ENCODE measurements around the gene CCDC152. TPM values are rescaled to one million over a fixed set of nuclear protein-coding genes. Genes with fewer than 3 reads are reported as not detected.

CCDC152 gene
- total and polyA plus RNA-seq, 10 of the 15 experiments (the other 5 are each of a cell fraction or from before 2014, with no cell fraction given) = 0.12 to 25.8 (median 13.5) TPM

GRCh38 chr5:42810834-42811590 is 54.4 kb downstream of the CCDC152 start (continued):
- TF ChIP-seq CUX1 (IDR thresholded peaks at IDR 0.05; ENCODE audit: insufficient replicate concordance, low read depth, low read length) = no peak
- TF ChIP-seq JUND (IDR thresholded peaks at IDR 0.05; ENCODE audit: low read depth, low read length) = no peak
- TF ChIP-seq MYC (IDR thresholded peaks at IDR 0.05; ENCODE audit: insufficient read depth, insufficient read length, insufficient replicate concordance, low read length, severe bottlenecking) = no peak
- no peak for TF ChIP-seq HDAC6 (IDR thresholded peaks at IDR 0.05; ENCODE audit: unreplicated experiment)
- TF ChIP-seq ZNF384 (IDR thresholded peaks at IDR 0.05; ENCODE audit: borderline replicate concordance, low read depth, low read length) = no peak
- no peak for TF ChIP-seq BCL11A (IDR thresholded peaks at IDR 0.05; ENCODE audit: low read depth, low read length)
- no peak for TF ChIP-seq MTA3 (IDR thresholded peaks at IDR 0.05; ENCODE audit: borderline replicate concordance, low read length)
- TF ChIP-seq, protein P1, sequence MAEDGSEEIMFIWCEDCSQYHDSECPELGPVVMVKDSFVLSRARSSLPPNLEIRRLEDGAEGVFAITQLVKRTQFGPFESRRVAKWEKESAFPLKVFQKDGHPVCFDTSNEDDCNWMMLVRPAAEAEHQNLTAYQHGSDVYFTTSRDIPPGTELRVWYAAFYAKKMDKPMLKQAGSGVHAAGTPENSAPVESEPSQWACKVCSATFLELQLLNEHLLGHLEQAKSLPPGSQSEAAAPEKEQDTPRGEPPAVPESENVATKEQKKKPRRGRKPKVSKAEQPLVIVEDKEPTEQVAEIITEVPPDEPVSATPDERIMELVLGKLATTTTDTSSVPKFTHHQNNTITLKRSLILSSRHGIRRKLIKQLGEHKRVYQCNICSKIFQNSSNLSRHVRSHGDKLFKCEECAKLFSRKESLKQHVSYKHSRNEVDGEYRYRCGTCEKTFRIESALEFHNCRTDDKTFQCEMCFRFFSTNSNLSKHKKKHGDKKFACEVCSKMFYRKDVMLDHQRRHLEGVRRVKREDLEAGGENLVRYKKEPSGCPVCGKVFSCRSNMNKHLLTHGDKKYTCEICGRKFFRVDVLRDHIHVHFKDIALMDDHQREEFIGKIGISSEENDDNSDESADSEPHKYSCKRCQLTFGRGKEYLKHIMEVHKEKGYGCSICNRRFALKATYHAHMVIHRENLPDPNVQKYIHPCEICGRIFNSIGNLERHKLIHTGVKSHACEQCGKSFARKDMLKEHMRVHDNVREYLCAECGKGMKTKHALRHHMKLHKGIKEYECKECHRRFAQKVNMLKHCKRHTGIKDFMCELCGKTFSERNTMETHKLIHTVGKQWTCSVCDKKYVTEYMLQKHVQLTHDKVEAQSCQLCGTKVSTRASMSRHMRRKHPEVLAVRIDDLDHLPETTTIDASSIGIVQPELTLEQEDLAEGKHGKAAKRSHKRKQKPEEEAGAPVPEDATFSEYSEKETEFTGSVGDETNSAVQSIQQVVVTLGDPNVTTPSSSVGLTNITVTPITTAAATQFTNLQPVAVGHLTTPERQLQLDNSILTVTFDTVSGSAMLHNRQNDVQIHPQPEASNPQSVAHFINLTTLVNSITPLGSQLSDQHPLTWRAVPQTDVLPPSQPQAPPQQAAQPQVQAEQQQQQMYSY (CRISPR knock-in tag; IDR thresholded peaks at IDR 0.05) = no peak
- TF ChIP-seq, protein P2, sequence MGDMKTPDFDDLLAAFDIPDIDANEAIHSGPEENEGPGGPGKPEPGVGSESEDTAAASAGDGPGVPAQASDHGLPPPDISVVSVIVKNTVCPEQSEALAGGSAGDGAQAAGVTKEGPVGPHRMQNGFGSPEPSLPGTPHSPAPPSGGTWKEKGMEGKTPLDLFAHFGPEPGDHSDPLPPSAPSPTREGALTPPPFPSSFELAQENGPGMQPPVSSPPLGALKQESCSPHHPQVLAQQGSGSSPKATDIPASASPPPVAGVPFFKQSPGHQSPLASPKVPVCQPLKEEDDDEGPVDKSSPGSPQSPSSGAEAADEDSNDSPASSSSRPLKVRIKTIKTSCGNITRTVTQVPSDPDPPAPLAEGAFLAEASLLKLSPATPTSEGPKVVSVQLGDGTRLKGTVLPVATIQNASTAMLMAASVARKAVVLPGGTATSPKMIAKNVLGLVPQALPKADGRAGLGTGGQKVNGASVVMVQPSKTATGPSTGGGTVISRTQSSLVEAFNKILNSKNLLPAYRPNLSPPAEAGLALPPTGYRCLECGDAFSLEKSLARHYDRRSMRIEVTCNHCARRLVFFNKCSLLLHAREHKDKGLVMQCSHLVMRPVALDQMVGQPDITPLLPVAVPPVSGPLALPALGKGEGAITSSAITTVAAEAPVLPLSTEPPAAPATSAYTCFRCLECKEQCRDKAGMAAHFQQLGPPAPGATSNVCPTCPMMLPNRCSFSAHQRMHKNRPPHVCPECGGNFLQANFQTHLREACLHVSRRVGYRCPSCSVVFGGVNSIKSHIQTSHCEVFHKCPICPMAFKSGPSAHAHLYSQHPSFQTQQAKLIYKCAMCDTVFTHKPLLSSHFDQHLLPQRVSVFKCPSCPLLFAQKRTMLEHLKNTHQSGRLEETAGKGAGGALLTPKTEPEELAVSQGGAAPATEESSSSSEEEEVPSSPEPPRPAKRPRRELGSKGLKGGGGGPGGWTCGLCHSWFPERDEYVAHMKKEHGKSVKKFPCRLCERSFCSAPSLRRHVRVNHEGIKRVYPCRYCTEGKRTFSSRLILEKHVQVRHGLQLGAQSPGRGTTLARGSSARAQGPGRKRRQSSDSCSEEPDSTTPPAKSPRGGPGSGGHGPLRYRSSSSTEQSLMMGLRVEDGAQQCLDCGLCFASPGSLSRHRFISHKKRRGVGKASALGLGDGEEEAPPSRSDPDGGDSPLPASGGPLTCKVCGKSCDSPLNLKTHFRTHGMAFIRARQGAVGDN (IDR thresholded peaks at IDR 0.05) = no peak
